Endodermal cell (in vitro differentiated cells): ENCODE measurements around the gene DIPK1B. TPM values are rescaled to one million over a fixed set of nuclear protein-coding genes. Genes with fewer than 3 reads are reported as not detected.

Experiments
- DNase-seq: peaks from one replicate; pipeline ENCODE4 v3.0.0-alpha.2; 2017
- H3K27ac ChIP-seq: 2 replicates; pipeline ENCODE4 v1.5.1; 2013; ENCODE audit warnings: mild to moderate bottlenecking, low read depth, low read length, moderate library complexity
- H3K27me3 ChIP-seq: 2 replicates; pipeline ENCODE4 v1.6.1; 2013; ENCODE audit warnings: mild to moderate bottlenecking, low read length, moderate library complexity; ENCODE audit not compliant: insufficient read depth, control insufficient read depth, poor library complexity, severe bottlenecking
- H3K36me3 ChIP-seq: 2 replicates; pipeline ENCODE4 v1.7.0; 2013; ENCODE audit warnings: mild to moderate bottlenecking, low read length, moderate library complexity; ENCODE audit not compliant: control insufficient read depth, insufficient read depth
- H3K4me1 ChIP-seq: one replicate; pipeline ENCODE4 v1.7.0; 2013; ENCODE audit warnings: low read length; ENCODE audit not compliant: control insufficient read depth, insufficient read depth
- H3K4me3 ChIP-seq: 2 replicates; pipeline ENCODE4 v1.5.1; 2013; ENCODE audit warnings: mild to moderate bottlenecking, low read length, moderate library complexity
- H3K9ac ChIP-seq: 2 replicates; pipeline ENCODE4 v1.6.1; 2013; ENCODE audit warnings: mild to moderate bottlenecking, low read length, moderate library complexity; ENCODE audit not compliant: poor library complexity, severe bottlenecking; ENCODE audit errors: extremely low read depth
- H3K9me3 ChIP-seq: 2 replicates; pipeline ENCODE4 v1.6.1; 2013; ENCODE audit warnings: mild to moderate bottlenecking, low read length, moderate library complexity; ENCODE audit not compliant: control insufficient read depth
- H3K27ac Mint-ChIP-seq: 2 replicates; pipeline ENCODE4 v1.8.0; 2020; ENCODE audit warnings: mixed read lengths
- H3K27me3 Mint-ChIP-seq: 2 replicates; pipeline ENCODE4 v1.8.0; 2021; ENCODE audit warnings: mild to moderate bottlenecking, mixed read lengths; ENCODE audit not compliant: insufficient read depth
- H3K36me3 Mint-ChIP-seq: 2 replicates; pipeline ENCODE4 v1.8.0; 2020; ENCODE audit warnings: low read depth, mixed read lengths
- H3K4me1 Mint-ChIP-seq: 2 replicates; pipeline ENCODE4 v1.8.0; 2020; ENCODE audit warnings: mixed read lengths
- H3K4me3 Mint-ChIP-seq: 2 replicates; pipeline ENCODE4 v1.8.0; 2020; ENCODE audit warnings: mild to moderate bottlenecking, moderate library complexity, mixed read lengths
- H3K9me3 Mint-ChIP-seq: 2 replicates; pipeline ENCODE4 v1.8.0; 2020; ENCODE audit warnings: mild to moderate bottlenecking, mixed read lengths
- WGBS, 2 experiments: methylation state at CpG; one replicate each; pipeline versions ENCODE4 v1.1.5 to v1.1.7; 2013; ENCODE audit warnings: missing lambda C conversion rate in 2 of 2, mixed read lengths in 1 of 2; ENCODE audit not compliant: insufficient coverage in 1 of 2, insufficient read length in 1 of 2; 5-methylcytosine and 5-hydroxymethylcytosine counted together
- total RNA-seq, 2 donors: library from RNA; stranded (reverse); fragmentation: NEBNext Ultra II Directional in 1 of 2; extraction: Animal tissue kit (Norgen Biotek cat#: 25700) in 1 of 2; gene quantifications; 2 replicates in 1 of 2; 3 replicates in 1 of 2; pipeline ENCODE4 v1.2.1, GENCODE V29; 2021
- TF ChIP-seq, protein P1 (sequence below): fragments of 200-600 bp; sonication (generic); conservative IDR thresholded peaks from 2 replicates; pipeline ENCODE4 v1.5.0; 2021; ENCODE audit warnings: antibody characterized with exemption, mild to moderate bottlenecking

The DIPK1B gene
- total RNA-seq, 2 donors from 2014 or later = 35.1 to 45.4 TPM

- Mint-ChIP-seq H3K9me3 (no peaks in the 10 kb centered on the region), H3K4me3 (no peak overlapping the region), H3K27me3 (no peaks in the 10 kb centered on the region), H3K4me1 (peaks cover 8% of the 10 kb centered on the region), H3K36me3 (no peaks in the 10 kb centered on the region), H3K27ac (no peak overlapping the region)
- H3K27ac ChIP-seq = no peak overlapping the region
- no peaks in the 10 kb centered on the region for H3K9me3 ChIP-seq
- no peak for DNase-seq
- H3K36me3 ChIP-seq = no peaks in the 10 kb centered on the region
- WGBS, 2 experiments = 82 to 95% methylated on average over 4 to 11 of the region's 11 CpGs
- TF ChIP-seq, protein P1, sequence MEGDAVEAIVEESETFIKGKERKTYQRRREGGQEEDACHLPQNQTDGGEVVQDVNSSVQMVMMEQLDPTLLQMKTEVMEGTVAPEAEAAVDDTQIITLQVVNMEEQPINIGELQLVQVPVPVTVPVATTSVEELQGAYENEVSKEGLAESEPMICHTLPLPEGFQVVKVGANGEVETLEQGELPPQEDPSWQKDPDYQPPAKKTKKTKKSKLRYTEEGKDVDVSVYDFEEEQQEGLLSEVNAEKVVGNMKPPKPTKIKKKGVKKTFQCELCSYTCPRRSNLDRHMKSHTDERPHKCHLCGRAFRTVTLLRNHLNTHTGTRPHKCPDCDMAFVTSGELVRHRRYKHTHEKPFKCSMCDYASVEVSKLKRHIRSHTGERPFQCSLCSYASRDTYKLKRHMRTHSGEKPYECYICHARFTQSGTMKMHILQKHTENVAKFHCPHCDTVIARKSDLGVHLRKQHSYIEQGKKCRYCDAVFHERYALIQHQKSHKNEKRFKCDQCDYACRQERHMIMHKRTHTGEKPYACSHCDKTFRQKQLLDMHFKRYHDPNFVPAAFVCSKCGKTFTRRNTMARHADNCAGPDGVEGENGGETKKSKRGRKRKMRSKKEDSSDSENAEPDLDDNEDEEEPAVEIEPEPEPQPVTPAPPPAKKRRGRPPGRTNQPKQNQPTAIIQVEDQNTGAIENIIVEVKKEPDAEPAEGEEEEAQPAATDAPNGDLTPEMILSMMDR = no peak
- no peaks in the 10 kb centered on the region for H3K4me1 ChIP-seq
- H3K27me3 ChIP-seq = no peaks in the 10 kb centered on the region
- H3K4me3 ChIP-seq = no peak overlapping the region
- H3K9ac ChIP-seq = no peak overlapping the region
Measured at GRCh38 chr9:136694872-136695247, 17.5 kb upstream of the DIPK1B start.

DNA sequence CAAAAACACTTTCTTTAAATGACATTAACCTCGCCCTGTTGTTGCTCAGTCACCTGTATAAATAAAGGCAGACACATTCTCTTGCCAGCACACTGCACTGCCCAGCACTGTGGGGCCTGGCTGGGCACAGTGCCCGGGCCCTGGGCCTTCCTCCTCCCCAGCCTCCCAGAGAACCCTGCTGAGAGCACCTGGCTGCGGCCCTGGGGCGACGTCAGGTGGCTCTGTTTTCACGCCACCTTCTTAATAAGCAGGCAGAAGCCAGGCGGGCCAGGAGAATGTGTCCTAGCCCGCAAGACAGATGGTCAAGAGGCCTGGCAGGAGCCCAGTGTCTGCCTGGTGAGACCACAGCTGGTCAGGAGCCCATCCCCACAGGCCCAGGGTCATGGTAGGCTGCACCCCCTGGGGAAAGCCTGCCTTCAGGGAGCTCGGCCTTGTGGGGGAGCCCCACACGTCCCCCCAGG lies 16.9 kb upstream of the DIPK1B start:
- Histone ChIP-seq H3K4me1 (no peaks in the 10 kb centered on the region), H3K9me3 (no peaks in the 10 kb centered on the region), H3K36me3 (no peaks in the 10 kb centered on the region), H3K9ac (no peak overlapping the region), H3K27ac (no peak overlapping the region), H3K27me3 (no peaks in the 10 kb centered on the region), H3K4me3 (no peak overlapping the region)
- H3K36me3 Mint-ChIP-seq = no peaks in the 10 kb centered on the region
- no peaks in the 10 kb centered on the region for H3K27me3 Mint-ChIP-seq
- TF ChIP-seq, protein P1 = no peak
- DNase-seq = no peak
- peaks cover 8% of the 10 kb centered on the region for H3K4me1 Mint-ChIP-seq
- no peak overlapping the region for H3K4me3 Mint-ChIP-seq
- WGBS, 2 experiments = 81 to 90% methylated on average over 3 to 10 of the region's 10 CpGs
- no peak overlapping the region for H3K27ac Mint-ChIP-seq
- H3K9me3 Mint-ChIP-seq = no peaks in the 10 kb centered on the region

DNA sequence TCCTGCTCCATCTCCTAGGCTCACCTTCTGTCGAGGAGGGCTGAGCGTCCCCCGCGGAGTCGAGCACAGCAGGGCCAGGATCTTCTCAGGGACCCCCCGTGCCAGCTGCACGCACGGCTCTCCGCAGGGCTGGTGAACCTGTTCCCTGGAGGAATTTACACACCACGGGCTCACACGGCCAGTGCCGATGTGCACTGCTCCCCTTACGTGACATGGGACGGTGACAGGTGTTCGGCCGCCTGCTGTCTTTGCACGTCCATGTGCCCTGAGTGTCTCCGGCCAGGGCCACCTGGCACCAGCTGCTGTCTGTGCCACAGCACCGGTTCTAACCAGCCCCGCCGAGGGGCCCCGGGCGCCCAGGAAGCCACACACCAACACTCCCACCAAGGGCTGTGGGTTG lies 16.4 kb upstream of the DIPK1B start:
- no peak for DNase-seq
- Mint-ChIP-seq H3K27ac (no peak overlapping the region), H3K9me3 (no peaks in the 10 kb centered on the region), H3K4me1 (peaks cover 9% of the 10 kb centered on the region), H3K27me3 (no peaks in the 10 kb centered on the region), H3K36me3 (no peaks in the 10 kb centered on the region), H3K4me3 (no peak overlapping the region)
- Histone ChIP-seq H3K36me3 (no peaks in the 10 kb centered on the region), H3K27ac (no peak overlapping the region), H3K4me3 (no peak overlapping the region), H3K9ac (no peak overlapping the region), H3K27me3 (peaks cover 2% of the 10 kb centered on the region), H3K4me1 (no peaks in the 10 kb centered on the region), H3K9me3 (no peaks in the 10 kb centered on the region)
- 89 to 90% methylated on average over 14 to 23 of the region's 23 CpGs for WGBS, 2 experiments
- TF ChIP-seq, protein P1 = no peak
